HS-27A (cell line): ENCODE results near the gene ADAT3.

ENCODE experiments used
- DNase-seq: peaks from one replicate; pipeline ENCODE4 v3.0.0-alpha.2; 2012; ENCODE audit warnings: low read depth, missing footprints

The ADAT3 gene

GRCh38 chr19:1912760-1913505, 7.7 kb downstream of the ADAT3 start:
- DNase-seq = no peak

DNA sequence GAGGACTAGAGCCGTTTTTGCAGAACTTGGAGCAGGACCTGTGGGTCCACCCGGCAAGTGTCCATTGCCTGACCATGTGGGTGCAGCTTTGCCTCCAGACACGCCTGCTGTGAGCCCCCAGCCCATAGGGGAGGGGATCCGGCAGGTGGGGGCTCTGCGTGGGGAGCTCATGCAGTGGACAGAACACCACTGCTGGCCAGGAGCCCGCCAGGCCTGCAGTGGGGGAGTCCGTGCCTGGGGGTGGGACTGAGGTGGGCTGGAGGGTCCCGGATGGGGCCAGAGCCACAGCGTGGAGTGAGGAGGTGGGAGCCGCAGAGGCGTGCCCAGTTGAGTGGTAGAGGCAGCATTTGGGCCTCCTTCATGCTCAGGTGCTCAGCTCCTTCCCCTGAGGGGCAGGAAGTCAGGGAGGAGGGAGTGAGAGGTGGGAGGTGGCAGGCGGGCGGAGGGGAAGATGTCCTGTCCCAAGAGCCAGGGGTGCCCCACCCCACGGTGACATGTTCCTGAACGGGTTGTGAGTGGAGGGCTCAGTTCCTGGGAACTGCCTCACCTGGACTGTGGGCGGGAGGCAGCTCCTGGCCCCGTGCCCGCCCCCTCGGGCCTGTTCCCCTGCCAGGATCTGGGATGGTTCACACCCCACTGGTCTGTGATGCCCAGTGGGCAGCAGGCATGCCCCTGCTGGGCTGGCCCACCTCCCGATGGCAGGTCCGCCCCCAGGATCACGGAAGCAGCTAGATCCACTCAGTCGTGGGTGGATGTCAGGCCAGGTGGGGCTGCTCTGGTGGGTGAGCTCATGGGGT, 8.8 kb downstream of the ADAT3 start:
- no peak for DNase-seq

DNA sequence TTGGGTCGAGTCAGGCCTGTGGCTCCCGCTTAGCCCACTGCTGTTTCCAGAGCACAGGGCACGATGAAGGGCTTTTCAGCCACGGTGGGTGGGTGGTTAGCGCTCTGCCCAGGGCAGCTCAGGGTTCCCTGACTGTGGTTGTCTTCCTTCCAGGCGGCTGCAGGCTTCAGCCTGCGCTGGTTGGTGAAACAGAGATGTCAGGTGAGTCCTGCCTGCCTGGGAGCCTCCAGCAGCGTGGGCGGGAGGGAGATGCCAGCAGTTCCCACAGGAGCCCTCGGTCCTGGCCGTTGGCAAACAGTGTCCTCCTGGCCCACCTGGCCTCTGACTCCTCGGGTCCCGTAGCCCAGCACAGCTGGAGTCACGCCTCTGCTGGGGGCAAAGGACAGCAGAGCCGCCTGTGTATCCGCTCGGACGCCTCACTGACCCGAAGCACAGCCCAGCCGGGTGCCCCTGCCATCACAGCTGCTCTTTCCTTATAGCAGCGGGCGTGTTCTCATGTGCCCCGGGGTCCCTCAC, 9.7 kb downstream of the ADAT3 start:
- no peak for DNase-seq

GRCh38 chr19:1917146-1917545, 11.9 kb downstream of the ADAT3 start:
- no peak for DNase-seq

DNA sequence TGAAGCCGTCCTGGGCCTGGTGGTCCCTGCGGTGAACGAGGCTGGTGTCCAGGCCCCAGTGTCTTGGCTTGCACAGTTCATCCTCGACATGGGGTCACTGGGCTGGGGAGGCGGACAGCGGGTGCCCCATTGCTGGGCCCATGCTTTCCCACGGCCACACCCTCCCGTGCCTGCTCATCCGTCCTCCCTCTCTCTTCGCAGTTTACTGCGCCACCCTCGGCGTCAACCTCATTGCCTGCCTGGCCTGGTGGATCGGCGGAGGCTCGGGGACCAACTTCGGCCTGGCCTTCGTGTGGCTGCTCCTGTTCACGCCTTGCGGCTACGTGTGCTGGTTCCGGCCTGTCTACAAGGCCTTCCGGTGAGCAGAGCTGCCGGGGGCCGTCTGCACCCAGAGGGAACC, 12.7 kb downstream of the ADAT3 start:
- no peak for DNase-seq

DNA sequence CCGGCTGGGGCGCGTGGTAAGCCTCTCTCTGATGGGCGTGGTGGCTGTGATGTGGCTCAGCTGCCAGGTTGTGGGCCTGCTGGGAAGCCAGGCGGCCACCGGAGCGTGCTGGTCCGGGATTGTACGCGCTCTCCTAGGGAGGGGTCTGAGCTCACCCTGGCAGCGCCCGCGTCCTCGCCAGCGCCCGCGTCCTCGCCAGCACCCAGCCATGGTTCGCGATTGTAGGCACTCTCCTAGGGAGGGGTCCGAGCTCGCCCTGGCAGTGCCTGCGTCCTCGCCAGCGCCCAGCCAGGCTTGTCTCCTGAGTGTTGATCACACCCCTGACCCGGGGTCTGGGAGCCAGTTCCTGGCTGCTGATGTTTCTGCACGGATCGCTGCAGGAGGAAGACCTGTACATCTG, 13.8 kb downstream of the ADAT3 start:
- no peak for DNase-seq

DNA sequence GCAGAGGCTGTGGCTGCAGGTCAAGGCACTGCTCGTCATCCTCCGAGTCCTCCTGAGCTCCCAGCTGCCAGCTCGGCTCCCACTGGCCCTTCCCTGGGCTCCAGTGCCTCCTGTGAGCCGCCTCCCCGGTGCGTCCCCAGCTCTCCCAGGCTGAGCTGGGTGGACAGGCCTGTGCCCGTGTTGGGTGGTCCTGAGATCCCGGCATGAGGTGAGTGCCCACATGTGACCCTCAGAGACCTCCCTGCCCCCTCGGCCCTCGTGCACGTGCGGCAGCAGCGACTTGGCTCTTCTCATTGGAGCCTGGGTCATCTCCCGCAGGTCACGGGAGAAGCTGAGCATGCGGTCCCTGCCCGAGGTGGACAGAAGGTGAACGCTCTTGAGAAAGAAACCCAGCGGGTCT, 15.4 kb downstream of the ADAT3 start:
- no peak for DNase-seq

GRCh38 chr19:1921326-1921725, 16.1 kb downstream of the ADAT3 start:
- no peak for DNase-seq

DNA sequence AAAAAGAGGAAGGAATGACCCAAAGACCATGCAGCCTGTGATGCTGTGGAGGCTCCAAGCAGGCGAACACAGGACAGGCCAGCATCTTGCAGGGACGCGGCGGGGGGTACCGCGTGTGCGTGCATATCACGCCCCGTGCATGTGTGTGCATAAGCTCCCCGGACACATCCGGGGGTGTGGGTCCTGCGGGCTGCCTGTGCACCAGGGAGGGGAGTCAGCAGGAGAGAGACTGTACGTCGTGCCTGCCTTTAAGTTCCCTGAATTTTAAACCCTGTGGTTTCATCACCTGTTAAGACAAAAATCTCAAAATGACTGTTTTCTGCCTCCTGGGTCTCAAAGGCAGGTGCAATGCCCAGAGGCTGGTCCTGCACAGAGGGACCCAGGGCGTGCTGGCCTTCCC, 16.6 kb downstream of the ADAT3 start:
- no peak for DNase-seq

DNA sequence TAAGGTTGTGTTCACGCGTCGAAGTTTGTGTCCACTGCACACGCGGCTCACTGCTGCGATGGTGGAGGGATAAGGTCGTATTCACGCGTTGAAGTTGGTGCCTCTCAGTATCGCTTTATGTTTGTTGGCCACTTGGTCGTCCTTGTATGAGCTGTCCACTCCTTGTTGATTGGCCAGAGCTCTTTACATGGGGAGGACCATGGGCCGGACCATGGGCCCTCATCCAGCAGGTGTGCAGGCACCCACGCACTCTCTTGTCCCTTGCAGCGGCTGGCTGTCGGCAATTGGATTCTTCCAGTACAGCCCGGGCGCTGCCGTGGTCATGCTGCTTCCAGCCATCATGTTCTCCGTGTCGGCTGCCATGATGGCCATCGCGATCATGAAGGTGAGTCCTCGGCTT, 17.6 kb downstream of the ADAT3 start:
- DNase-seq = no peak

GRCh38 chr19:1923319-1923718, 18.1 kb downstream of the ADAT3 start:
- DNase-seq = no peak

DNA sequence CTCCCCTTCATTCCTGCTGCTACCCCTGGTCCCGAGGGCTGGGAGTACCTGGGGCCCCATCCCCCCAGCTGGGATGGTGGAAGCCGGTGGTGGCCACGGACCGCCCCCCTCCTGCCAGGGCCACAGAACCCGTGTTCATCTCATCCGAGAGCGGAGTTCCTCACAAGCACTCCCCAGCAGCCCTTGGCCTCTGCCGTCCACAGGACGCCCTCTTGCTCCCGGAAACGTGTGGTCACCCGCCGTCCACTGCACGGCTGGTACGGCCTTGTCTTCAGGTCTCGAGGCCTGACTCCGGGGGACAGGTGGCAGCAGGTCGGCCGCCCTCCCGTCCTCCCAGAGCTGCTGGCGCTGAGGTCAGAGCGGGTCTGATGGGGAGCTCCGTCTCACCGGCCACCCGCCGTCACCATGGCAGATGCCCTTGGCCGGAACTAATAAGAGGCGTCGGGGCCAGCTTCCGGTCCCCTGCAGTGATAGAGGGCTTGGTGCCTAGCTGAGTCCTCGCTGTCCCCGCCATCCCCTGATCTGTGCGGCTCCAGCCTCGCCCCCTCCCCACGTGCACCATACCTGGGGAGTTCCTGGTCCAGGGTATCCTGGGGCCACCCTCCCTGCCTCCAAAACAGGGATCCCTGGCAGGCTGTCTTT, 19.2 kb downstream of the ADAT3 start:
- no peak for DNase-seq

GRCh38 chr19:1925544-1925943, 20.3 kb downstream of the ADAT3 start:
- DNase-seq = no peak

GRCh38 chr19:1929021-1929742, 24.0 kb downstream of the ADAT3 start:
- DNase-seq = no peak

- no peak for DNase-seq
Measured at GRCh38 chr19:1931445-1931844, 26.2 kb downstream of the ADAT3 start.

GRCh38 chr19:1932395-1932794, 27.2 kb downstream of the ADAT3 start:
- no peak for DNase-seq

DNA sequence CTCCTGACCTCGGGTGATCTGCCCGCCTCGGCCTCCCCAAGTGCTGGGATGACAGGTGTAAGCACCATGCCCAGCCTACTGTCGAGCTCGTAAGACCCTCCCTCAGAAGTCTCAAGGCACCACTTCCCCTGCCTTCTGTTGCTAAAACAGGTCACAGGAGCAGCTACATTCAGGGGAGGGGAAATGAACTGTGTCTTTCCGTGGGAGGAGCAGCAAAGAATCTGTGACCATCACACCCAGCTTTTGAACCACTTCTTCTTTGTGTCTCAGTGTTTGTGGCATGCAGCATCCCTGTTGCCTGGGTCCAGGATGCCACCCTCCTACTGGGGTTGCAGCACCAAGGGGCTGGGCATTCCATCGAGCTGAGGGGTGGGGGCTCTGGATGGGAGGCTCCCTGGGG, 28.0 kb downstream of the ADAT3 start:
- DNase-seq = no peak

GRCh38 chr19:1933942-1934341, 28.7 kb downstream of the ADAT3 start:
- DNase-seq = no peak

GRCh38 chr19:1935484-1936208, 30.4 kb downstream of the ADAT3 start:
- DNase-seq = no peak

DNA sequence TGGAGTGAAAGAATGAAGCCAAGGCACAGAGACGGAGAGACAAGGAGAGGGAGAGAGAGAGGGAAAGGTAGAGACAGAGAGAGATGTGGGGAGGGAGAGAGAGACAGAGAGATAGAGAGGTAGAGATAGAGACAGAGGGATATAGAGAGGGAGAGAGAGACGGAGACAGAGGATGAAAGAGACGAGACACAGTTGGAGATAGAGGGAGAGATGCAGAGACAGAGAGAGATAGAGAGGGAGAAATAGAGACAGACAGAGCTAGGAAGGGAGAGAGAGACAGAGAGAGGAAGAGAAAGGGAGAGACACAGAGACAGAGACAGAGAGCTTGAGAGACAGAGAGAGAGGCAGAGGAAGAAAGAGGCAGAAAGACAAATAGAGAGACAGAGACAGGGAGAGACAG, 31.2 kb downstream of the ADAT3 start:
- no peak for DNase-seq

DNA sequence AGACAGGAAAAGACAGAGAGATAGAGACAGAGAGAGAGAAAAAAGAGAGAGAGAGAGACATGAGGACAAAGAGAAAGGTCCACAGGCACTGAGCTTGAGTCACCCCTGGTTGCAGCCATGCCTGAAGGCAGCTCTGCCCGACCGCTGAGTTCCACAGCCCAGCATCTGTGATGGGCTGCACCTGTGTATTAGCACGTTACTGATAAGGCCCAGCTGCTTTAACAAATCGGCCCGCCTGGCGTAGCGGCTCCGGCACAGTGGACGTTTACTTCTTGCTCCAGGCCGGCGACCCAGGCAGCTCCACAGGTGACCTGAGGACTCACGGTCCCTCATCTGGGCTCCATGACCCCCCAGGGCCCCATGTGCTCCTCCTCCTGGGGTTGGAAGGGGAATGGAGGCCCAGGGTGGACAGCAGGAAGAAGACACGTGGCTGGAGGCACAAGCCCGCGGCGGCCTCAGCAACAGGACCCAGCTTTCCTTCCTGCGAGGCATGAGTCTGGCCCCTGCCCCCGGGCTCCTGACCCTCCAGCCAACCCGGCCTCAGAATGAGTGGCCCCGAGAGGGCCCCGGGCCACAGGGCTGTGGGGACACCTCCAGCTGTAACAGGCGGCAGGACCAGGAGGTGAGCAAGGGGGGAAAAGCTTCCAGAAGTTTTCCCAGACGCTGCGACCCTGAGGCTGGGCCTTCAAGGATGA, 31.9 kb downstream of the ADAT3 start:
- no peak for DNase-seq
